Progenitor cell of endocrine pancreas (in vitro differentiated cells): ENCODE data around the gene MNT. TPM values are rescaled to one million over a fixed set of nuclear protein-coding genes. Genes with fewer than 3 reads are reported as not detected.

Source experiments
- DNase-seq: peaks from one replicate; pipeline ENCODE4 v3.0.0; 2021; ENCODE audit warnings: low spot score; ENCODE audit not compliant: unreplicated experiment
- H3K27ac Mint-ChIP-seq: 2 replicates; pipeline ENCODE4 v1.8.0; 2021; ENCODE audit warnings: mild to moderate bottlenecking, moderate library complexity, mixed read lengths
- H3K27me3 Mint-ChIP-seq: 2 replicates; pipeline ENCODE4 v1.8.0; 2021; ENCODE audit warnings: mixed read lengths
- H3K36me3 Mint-ChIP-seq: 2 replicates; pipeline ENCODE4 v1.8.0; 2022; ENCODE audit warnings: mixed read lengths; ENCODE audit not compliant: insufficient read depth
- H3K4me1 Mint-ChIP-seq: 2 replicates; pipeline ENCODE4 v1.8.0; 2021; ENCODE audit warnings: low read depth, mixed read lengths
- H3K4me3 Mint-ChIP-seq: 2 replicates; pipeline ENCODE4 v1.8.0; 2021; ENCODE audit warnings: low read depth, mild to moderate bottlenecking, moderate library complexity, mixed read lengths
- H3K9me3 Mint-ChIP-seq: 2 replicates; pipeline ENCODE4 v1.8.0; 2021; ENCODE audit warnings: low read depth, mixed read lengths
- CTCF ChIP-seq: fragments of 200-600 bp; sonication (generic); IDR thresholded peaks from one replicate; pipeline ENCODE4 v1.5.0; 2021; ENCODE audit warnings: antibody characterized with exemption, mild to moderate bottlenecking; ENCODE audit not compliant: unreplicated experiment
- total RNA-seq: library from RNA; stranded (reverse); gene quantifications from 2 replicates; pipeline ENCODE4 v1.2.1, GENCODE V29; 2021

The MNT gene
- total RNA-seq, 1 donor from 2014 or later, result 32.1 TPM

- H3K9me3 Mint-ChIP-seq, result no peaks in the 10 kb centered on the region
- TF ChIP-seq CTCF, result no peak
- H3K27ac Mint-ChIP-seq, result no peak overlapping the region
- no peak for DNase-seq
- no peaks in the 10 kb centered on the region for H3K27me3 Mint-ChIP-seq
- H3K4me1 Mint-ChIP-seq, result no peaks in the 10 kb centered on the region
- no peak overlapping the region for H3K4me3 Mint-ChIP-seq
- peaks cover 5% of the 10 kb centered on the region for H3K36me3 Mint-ChIP-seq
These were observed 35.7 kb downstream of the MNT start for GRCh38 chr17:2365132-2365531.

GRCh38 chr17:2364763-2365116, 36.1 kb downstream of the MNT start:
- peaks cover 5% of the 10 kb centered on the region for H3K36me3 Mint-ChIP-seq
- no peaks in the 10 kb centered on the region for H3K27me3 Mint-ChIP-seq
- no peak for TF ChIP-seq CTCF
- H3K4me3 Mint-ChIP-seq, result no peak overlapping the region
- H3K4me1 Mint-ChIP-seq, result no peaks in the 10 kb centered on the region
- H3K27ac Mint-ChIP-seq, result no peak overlapping the region
- no peak for DNase-seq
- no peaks in the 10 kb centered on the region for H3K9me3 Mint-ChIP-seq

GRCh38 chr17:2363851-2364762, 36.8 kb downstream of the MNT start:
- peaks cover 2% of the 10 kb centered on the region for H3K4me1 Mint-ChIP-seq
- DNase-seq, result no peak
- no peak for TF ChIP-seq CTCF
- no peaks in the 10 kb centered on the region for H3K9me3 Mint-ChIP-seq
- H3K4me3 Mint-ChIP-seq, result no peak overlapping the region
- H3K27me3 Mint-ChIP-seq, result no peaks in the 10 kb centered on the region
- no peak overlapping the region for H3K27ac Mint-ChIP-seq
- peaks cover 4% of the 10 kb centered on the region for H3K36me3 Mint-ChIP-seq

GRCh38 chr17:2363318-2363717, 37.5 kb downstream of the MNT start:
- no peak for TF ChIP-seq CTCF
- peaks cover 4% of the 10 kb centered on the region for H3K4me1 Mint-ChIP-seq
- H3K36me3 Mint-ChIP-seq, result peaks cover 4% of the 10 kb centered on the region
- H3K4me3 Mint-ChIP-seq, result no peak overlapping the region
- no peak overlapping the region for H3K27ac Mint-ChIP-seq
- H3K27me3 Mint-ChIP-seq, result no peaks in the 10 kb centered on the region
- H3K9me3 Mint-ChIP-seq, result no peaks in the 10 kb centered on the region
- DNase-seq, result no peak

GRCh38 chr17:2362881-2363280, 38.0 kb downstream of the MNT start:
- no peak for TF ChIP-seq CTCF
- H3K9me3 Mint-ChIP-seq, result no peaks in the 10 kb centered on the region
- H3K27me3 Mint-ChIP-seq, result no peaks in the 10 kb centered on the region
- H3K27ac Mint-ChIP-seq, result no peak overlapping the region
- no peak overlapping the region for H3K4me3 Mint-ChIP-seq
- peaks cover 4% of the 10 kb centered on the region for H3K4me1 Mint-ChIP-seq
- peaks cover 4% of the 10 kb centered on the region for H3K36me3 Mint-ChIP-seq
- no peak for DNase-seq
